Trophoblast cell (in vitro differentiated cells and primary cell): Measurements from ENCODE around the gene ITGA8.
"Not testable (repeated sequence)": the region's sequence is repeated elsewhere in the genome, so short reads cannot be mapped to it uniquely, and the experiment has no call there.

ENCODE experiments used
- DNase-seq, 2 donors: peaks; one replicate each; pipeline ENCODE4 v3.0.0-alpha.2; 2016
- H2AFZ ChIP-seq: 2 replicates; pipeline ENCODE4 v1.6.1; 2013; ENCODE audit warnings: low read length, moderate library complexity, mild to moderate bottlenecking; ENCODE audit not compliant: insufficient read depth, poor library complexity
- H2AK5ac ChIP-seq: 2 replicates; pipeline ENCODE4 v1.6.1; 2013; ENCODE audit warnings: mild to moderate bottlenecking, low read length
- H2BK120ac ChIP-seq: 2 replicates; pipeline ENCODE4 v1.6.1; 2013; ENCODE audit warnings: low read length, mild to moderate bottlenecking, moderate library complexity; ENCODE audit not compliant: insufficient read depth, poor library complexity
- H2BK12ac ChIP-seq: 2 replicates; pipeline ENCODE4 v1.6.1; 2013; ENCODE audit warnings: mild to moderate bottlenecking, low read length, moderate library complexity
- H2BK5ac ChIP-seq: 2 replicates; pipeline ENCODE4 v1.6.1; 2013; ENCODE audit warnings: low read length, low read depth, moderate library complexity, mild to moderate bottlenecking; ENCODE audit not compliant: poor library complexity
- H3K14ac ChIP-seq: 2 replicates; pipeline ENCODE4 v1.6.1; 2013; ENCODE audit warnings: mild to moderate bottlenecking, low read length
- H3K18ac ChIP-seq: 2 replicates; pipeline ENCODE4 v1.6.1; 2013; ENCODE audit warnings: mild to moderate bottlenecking, low read length
- H3K23ac ChIP-seq: 2 replicates; pipeline ENCODE4 v1.6.1; 2013; ENCODE audit warnings: low read length
- H3K27ac ChIP-seq: 2 replicates; pipeline ENCODE4 v1.5.1; 2013; ENCODE audit warnings: low read depth, mild to moderate bottlenecking, inconsistent platforms, low read length, moderate library complexity
- H3K27me3 ChIP-seq: 2 replicates; pipeline ENCODE4 v1.6.1; 2013; ENCODE audit warnings: inconsistent platforms, mild to moderate bottlenecking, low read length, moderate library complexity; ENCODE audit not compliant: insufficient read depth
- H3K36me3 ChIP-seq, 2 experiments: 1 replicate in 1 of 2; 2 replicates in 1 of 2; pipeline ENCODE4 v1.6.1; 2013; ENCODE audit warnings: low read length in 2 of 2, mild to moderate bottlenecking in 2 of 2, moderate library complexity in 1 of 2; ENCODE audit not compliant: insufficient read depth in 2 of 2, control insufficient read depth in 1 of 2
- H3K4ac ChIP-seq: 2 replicates; pipeline ENCODE4 v1.6.1; 2013; ENCODE audit warnings: low read depth, mild to moderate bottlenecking, low read length, moderate library complexity
- H3K4me1 ChIP-seq, 2 experiments: 1 replicate in 1 of 2; 2 replicates in 1 of 2; pipeline ENCODE4 v1.6.1; 2013; ENCODE audit warnings: low read length in 2 of 2, mild to moderate bottlenecking in 2 of 2, moderate library complexity in 1 of 2; ENCODE audit not compliant: insufficient read depth in 2 of 2, control insufficient read depth in 1 of 2
- H3K4me2 ChIP-seq: 2 replicates; pipeline ENCODE4 v1.6.1; 2013; ENCODE audit warnings: inconsistent platforms, mild to moderate bottlenecking, low read length, moderate library complexity
- H3K4me3 ChIP-seq: 2 replicates; pipeline ENCODE4 v1.5.1; 2013; ENCODE audit warnings: mild to moderate bottlenecking, low read depth, low read length, inconsistent platforms
- H3K79me1 ChIP-seq: one replicate; pipeline ENCODE4 v1.6.1; 2013; ENCODE audit warnings: low read length
- H3K79me2 ChIP-seq: 2 replicates; pipeline ENCODE4 v1.6.1; 2013; ENCODE audit warnings: low read length, mild to moderate bottlenecking; ENCODE audit not compliant: control insufficient read depth, insufficient read depth, poor library complexity
- H3K9ac ChIP-seq: 2 replicates; pipeline ENCODE4 v1.6.1; 2013; ENCODE audit warnings: mild to moderate bottlenecking, low read length
- H3K9me3 ChIP-seq: 2 replicates; pipeline ENCODE4 v1.6.1; 2013; ENCODE audit warnings: low read depth, mild to moderate bottlenecking, control low read depth, inconsistent platforms, low read length; ENCODE audit not compliant: insufficient read depth
- H4K12ac ChIP-seq: 2 replicates; pipeline ENCODE4 v1.6.1; 2013; ENCODE audit warnings: low read depth, mild to moderate bottlenecking, low read length, moderate library complexity
- H4K8ac ChIP-seq: 2 replicates; pipeline ENCODE4 v1.6.1; 2013; ENCODE audit warnings: low read depth, mild to moderate bottlenecking, low read length, moderate library complexity
- H4K91ac ChIP-seq: one replicate; pipeline ENCODE4 v1.6.1; 2013; ENCODE audit warnings: low read depth, mild to moderate bottlenecking, low read length, moderate library complexity
- WGBS: extraction: QIAGEN DNeasy Blood & Tissue Kit; methylation state at CpG from one replicate; pipeline ENCODE4 v1.1.7; 2013; ENCODE audit warnings: missing lambda C conversion rate; ENCODE audit not compliant: insufficient read length, insufficient coverage; ENCODE audit errors: extremely low coverage; 5-methylcytosine and 5-hydroxymethylcytosine counted together

The ITGA8 gene

GRCh38 chr10:15585303-15585715, 134.4 kb downstream of the ITGA8 start:
- H3K4me1 ChIP-seq: no peaks in the 10 kb centered on the region
- H4K12ac ChIP-seq: no peak overlapping the region
- H3K27ac ChIP-seq: no peak overlapping the region
- no peak overlapping the region for H2AFZ ChIP-seq
- no peak overlapping the region for H3K4me2 ChIP-seq
- H3K36me3 ChIP-seq: no peaks in the 10 kb centered on the region
- H3K27me3 ChIP-seq: no peaks in the 10 kb centered on the region
- H2AK5ac ChIP-seq: no peak overlapping the region
- peak; percentile 12 to 64 for DNase-seq
- no peak overlapping the region for H3K18ac ChIP-seq
- no CpG with 5 or more reads among the region's 6 CpGs for WGBS
- no peaks in the 10 kb centered on the region for H3K9me3 ChIP-seq
- H3K4ac ChIP-seq: no peak overlapping the region
- H2BK5ac ChIP-seq: no peak overlapping the region
- no peak overlapping the region for H2BK120ac ChIP-seq
- no peak overlapping the region for H4K91ac ChIP-seq
- H3K4me3 ChIP-seq: no peak overlapping the region
- no peak overlapping the region for H4K8ac ChIP-seq
- no peak overlapping the region for H3K9ac ChIP-seq
- H3K79me1 ChIP-seq: no peaks in the 10 kb centered on the region
- no peak overlapping the region for H2BK12ac ChIP-seq
- no peak overlapping the region for H3K14ac ChIP-seq
- no peaks in the 10 kb centered on the region for H3K79me2 ChIP-seq
- no peak overlapping the region for H3K23ac ChIP-seq

GRCh38 chr10:15582972-15583371, 136.8 kb downstream of the ITGA8 start:
- not testable (repeated sequence) for H2BK5ac ChIP-seq, H3K9me3 ChIP-seq, H3K79me1 ChIP-seq, H3K4ac ChIP-seq, H4K12ac ChIP-seq, H3K4me2 ChIP-seq, H3K4me1 ChIP-seq, H3K79me2 ChIP-seq, H2BK12ac ChIP-seq, H3K14ac ChIP-seq, H4K8ac ChIP-seq, H3K9ac ChIP-seq, H2AK5ac ChIP-seq, H3K36me3 ChIP-seq, H3K4me3 ChIP-seq, H2AFZ ChIP-seq, H3K18ac ChIP-seq, H2BK120ac ChIP-seq, H4K91ac ChIP-seq, DNase-seq, H3K27me3 ChIP-seq, H3K27ac ChIP-seq, H3K23ac ChIP-seq
- no CpG with 5 or more reads among the region's 2 CpGs for WGBS

DNA sequence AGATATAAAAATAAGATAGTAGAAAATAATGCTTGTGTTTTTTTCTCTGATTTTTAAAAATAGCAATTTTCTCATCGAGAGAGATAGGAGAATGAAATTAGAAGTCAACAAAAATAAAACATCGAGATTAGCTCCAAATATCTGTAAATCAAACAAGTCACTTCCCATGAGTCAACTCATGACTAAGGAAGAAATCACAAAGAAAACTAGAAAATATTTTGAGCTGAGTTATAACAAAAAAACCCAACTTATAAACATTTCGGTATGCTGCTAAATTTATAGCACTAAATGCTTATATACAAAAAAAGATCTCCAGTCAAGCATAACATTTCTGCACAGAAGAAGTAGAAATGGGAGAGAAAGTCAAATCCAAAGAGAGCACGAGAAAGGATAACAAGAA, 140.1 kb downstream of the ITGA8 start:
- no peak overlapping the region for H2BK5ac ChIP-seq
- no peaks in the 10 kb centered on the region for H3K4me1 ChIP-seq
- no peak overlapping the region for H3K23ac ChIP-seq
- no peaks in the 10 kb centered on the region for H3K79me1 ChIP-seq
- no peaks in the 10 kb centered on the region for H3K9me3 ChIP-seq
- DNase-seq: no peak
- H4K8ac ChIP-seq: no peak overlapping the region
- no peak overlapping the region for H2BK12ac ChIP-seq
- no peak overlapping the region for H3K4me3 ChIP-seq
- H4K91ac ChIP-seq: no peak overlapping the region
- no peaks in the 10 kb centered on the region for H3K27me3 ChIP-seq
- no peak overlapping the region for H2BK120ac ChIP-seq
- no peak overlapping the region for H3K14ac ChIP-seq
- H2AK5ac ChIP-seq: no peak overlapping the region
- WGBS: no CpG with 5 or more reads among the region's 4 CpGs
- no peak overlapping the region for H4K12ac ChIP-seq
- H3K18ac ChIP-seq: no peak overlapping the region
- no peak overlapping the region for H3K4me2 ChIP-seq
- H3K4ac ChIP-seq: no peak overlapping the region
- H2AFZ ChIP-seq: no peak overlapping the region
- no peaks in the 10 kb centered on the region for H3K36me3 ChIP-seq
- H3K79me2 ChIP-seq: no peaks in the 10 kb centered on the region
- no peak overlapping the region for H3K9ac ChIP-seq
- H3K27ac ChIP-seq: no peak overlapping the region

- Histone ChIP-seq H2BK120ac (no peak overlapping the region), H3K27ac (no peak overlapping the region), H4K12ac (no peak overlapping the region), H3K27me3 (no peaks in the 10 kb centered on the region), H4K91ac (no peak overlapping the region), H3K4me3 (no peak overlapping the region), H3K9ac (no peak overlapping the region), H3K9me3 (no peaks in the 10 kb centered on the region), H2AK5ac (no peak overlapping the region), H3K79me2 (no peaks in the 10 kb centered on the region), H2AFZ (no peak overlapping the region), H3K23ac (no peak overlapping the region), H3K79me1 (no peaks in the 10 kb centered on the region), H3K4me1 (no peaks in the 10 kb centered on the region), H3K14ac (no peak overlapping the region), H4K8ac (no peak overlapping the region), H3K36me3 (no peaks in the 10 kb centered on the region), H3K4me2 (no peak overlapping the region), H2BK12ac (no peak overlapping the region), H3K18ac (no peak overlapping the region), H2BK5ac (no peak overlapping the region), H3K4ac (no peak overlapping the region)
- WGBS: no CpG with 5 or more reads among the region's 6 CpGs
- DNase-seq: no peak
Observed at GRCh38 chr10:15572531-15573045, 147.1 kb downstream of the ITGA8 start.
